Measurements from ENCODE around the gene SRF.

Gene SRF

DNA sequence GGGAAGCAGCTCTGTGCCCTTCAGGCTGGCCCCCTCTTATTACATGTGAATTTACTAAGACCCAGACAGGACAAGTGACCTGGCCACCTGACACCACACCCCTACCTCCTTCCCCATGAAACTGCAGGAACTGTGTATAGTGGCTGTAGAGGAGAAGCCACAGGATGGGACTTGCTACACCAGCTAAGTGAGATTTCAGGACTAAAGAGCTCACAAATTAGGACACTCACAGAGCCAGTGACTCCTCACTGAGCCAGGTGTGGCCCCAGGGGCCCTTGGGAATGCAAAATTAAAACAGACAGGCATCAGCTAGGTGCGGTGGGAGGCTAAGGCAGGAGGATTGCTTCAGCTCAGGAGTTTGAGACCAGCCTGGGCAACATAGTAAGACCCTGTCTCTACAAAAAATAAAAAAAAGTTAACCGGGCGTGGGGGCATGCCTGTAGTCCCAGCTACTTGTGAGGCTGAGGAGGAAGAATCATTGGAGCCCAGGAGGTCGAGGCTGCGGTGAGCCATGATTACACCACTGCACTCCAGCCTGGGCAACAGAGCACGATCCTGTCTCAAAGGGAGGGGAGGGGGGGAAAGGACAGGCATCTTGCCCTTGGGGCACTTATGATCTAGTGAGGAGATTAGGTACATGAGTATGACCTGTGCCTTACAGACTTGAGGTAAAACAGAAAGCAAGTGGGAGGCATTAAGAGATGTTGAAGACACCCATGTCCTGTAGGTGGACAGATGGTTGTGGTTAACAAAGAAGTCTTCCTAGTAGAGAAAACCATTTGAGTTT, 23.2 kb upstream of the SRF start:
- no peak for DNase-seq

DNA sequence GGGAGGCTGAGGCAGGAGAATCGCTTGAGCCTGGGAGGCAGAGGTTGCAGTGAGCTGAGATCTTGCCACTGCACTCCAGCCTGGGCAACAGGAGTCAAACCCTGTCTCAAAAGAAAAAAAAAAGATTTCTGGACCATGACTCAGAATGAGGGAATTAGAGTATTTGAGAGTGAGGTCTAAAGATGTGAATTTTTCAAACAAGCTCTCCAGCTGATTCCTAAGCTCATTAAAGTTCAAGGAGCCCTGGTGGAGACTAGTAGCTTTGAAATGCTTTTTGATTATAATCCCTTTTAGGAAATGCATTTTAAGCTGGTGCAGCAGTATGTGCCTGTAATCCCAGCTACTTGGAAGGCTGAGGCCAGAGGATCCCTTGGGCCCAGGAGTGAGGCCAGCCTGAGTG, 21.8 kb upstream of the SRF start:
- DNase-seq: no peak

DNA sequence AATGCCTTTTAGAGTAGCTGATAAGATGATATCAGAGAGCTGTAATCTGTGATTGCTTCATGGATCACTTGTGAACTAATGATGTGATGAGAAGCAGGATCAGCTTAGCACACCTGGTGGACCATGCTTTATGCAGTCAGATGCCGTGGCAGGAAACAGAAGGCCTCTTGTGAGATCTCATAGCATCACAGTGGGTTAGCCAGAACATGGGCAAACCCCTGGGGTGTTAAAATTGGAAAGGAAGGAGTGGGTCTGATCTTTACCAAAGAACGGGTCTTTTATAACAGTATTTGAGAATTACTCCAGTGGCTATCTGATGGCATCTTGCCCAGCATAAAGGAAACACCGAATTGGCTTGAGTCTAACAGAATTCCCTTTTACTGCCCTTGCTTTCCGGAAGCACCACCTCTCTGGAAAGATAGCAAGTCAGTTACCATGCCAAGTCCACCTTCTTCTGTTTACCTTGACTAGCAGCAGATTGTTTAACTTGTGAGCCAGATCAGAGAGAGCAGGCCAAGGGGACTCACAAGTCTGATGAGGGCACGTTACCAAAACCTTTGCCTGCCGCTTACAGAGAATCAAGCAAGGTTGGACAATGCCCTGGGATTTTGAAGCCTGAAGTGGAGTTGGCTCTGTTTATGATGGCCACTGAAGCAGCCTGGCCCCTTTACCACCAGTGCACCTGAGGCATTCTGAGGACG, 20.9 kb upstream of the SRF start:
- no peak for DNase-seq

DNA sequence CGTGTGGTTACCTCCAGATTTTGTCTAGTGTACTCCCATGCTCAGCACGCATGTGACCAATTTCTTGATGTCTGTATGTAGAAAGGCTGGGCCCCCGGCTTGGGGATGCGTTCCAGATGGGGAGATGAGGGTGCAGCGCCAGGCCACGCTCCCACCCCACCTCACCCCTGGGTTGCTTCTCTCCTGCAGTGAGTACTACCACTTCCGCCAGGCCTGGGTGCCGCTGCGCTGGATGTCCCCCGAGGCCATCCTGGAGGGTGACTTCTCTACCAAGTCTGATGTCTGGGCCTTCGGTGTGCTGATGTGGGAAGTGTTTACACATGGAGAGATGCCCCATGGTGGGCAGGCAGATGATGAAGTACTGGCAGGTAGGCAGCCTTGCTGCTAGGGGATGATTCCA, 11.5 kb upstream of the SRF start:
- DNase-seq: no peak

DNA sequence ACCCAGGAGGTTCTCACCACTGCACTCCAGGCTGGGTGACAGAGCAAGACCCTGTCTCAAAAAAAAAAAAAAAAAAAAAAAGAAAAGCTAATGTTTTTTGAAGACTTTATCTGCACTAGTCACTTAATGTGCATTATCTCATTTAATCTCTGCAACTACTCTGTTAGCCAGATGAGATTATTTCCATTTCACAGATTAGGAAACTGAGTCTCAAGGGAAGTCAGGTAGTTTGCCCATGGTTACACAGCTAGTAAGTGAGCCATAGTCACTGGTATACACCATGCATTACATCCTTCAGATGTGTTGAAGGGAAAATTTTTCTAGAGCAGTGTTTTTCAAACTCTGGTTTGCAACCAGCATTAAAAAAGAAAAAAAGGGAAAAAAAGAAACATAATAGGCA, 7.2 kb upstream of the SRF start:
- no peak for DNase-seq

DNA sequence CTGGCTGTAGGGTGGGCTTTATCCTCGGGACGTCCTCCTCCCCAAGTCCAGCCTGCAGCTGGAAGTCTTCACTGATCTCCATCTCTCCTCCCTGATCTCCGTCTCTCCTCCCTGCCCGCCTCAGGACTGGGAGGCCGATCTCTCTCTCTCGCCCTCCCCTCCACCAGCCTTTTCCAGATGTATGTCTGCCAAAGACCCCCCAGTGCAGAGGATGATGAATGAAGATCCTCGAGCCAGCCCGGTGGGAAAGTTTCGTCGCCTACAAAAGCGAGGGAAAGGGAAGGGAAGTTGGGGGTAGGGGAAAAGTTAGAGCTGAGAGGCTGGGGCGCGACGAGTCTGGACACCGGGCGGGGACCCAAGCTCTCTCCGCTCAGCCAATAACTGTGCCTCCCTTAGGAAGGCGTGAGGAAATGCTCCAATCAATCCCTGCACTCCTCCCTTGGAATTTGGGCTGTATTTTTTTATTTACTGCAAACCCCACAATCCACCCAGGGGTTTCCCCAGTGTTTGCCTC, 595 bp upstream of the SRF start:
- peak; percentile 81 to 97 for DNase-seq

DNA sequence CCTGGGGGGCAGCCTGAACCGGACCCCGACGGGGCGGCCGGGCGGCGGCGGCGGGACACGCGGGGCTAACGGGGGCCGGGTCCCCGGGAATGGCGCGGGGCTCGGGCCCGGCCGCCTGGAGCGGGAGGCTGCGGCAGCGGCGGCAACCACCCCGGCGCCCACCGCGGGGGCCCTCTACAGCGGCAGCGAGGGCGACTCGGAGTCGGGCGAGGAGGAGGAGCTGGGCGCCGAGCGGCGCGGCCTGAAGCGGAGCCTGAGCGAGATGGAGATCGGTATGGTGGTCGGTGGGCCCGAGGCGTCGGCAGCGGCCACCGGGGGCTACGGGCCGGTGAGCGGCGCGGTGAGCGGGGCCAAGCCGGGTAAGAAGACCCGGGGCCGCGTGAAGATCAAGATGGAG, 636 bp downstream of the SRF start:
- DNase-seq: no peak

DNA sequence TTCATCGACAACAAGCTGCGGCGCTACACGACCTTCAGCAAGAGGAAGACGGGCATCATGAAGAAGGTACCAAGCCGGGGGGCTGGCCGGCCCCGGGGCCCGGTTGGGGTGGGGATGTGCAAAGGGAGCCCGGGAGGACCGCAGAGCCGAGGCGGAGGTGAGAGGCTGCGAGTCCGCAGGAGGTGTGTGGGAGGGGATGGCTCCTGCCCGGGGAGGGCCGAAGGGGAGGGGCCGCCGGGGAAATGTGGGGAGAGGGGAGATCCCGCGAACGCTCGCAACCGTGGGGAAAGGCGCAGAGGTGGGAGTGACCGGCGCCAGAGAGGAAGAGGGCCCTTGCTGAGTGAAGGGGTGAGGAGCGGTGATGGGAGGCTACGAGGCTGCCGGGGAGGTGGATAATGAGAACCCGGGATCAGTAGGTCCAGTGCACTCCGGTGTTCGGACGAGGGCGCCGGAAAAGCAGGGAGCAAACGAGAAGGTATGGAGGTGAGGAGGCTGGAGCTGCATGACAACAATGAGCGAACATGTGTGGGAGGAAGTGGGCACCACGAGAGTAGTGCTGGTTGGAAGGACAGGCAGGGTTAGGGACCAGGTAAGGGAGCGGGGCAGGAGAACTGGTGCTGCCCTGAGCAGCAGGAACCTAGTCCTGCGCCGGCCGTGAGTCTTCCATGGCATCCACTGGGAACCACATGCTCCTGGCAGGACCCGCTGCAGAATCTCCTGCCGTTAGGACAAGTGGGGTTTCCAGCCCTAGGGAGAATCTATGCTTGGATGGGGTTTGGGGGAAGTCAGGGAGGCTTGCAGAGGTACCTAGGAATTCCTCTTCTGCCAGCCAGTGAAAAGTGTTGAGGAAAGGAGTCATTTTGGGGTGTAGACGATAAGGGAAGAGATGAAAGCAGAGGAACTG, 1.3 kb downstream of the SRF start:
- DNase-seq: peak in 1 of 2 experiments; percentile 15

DNA sequence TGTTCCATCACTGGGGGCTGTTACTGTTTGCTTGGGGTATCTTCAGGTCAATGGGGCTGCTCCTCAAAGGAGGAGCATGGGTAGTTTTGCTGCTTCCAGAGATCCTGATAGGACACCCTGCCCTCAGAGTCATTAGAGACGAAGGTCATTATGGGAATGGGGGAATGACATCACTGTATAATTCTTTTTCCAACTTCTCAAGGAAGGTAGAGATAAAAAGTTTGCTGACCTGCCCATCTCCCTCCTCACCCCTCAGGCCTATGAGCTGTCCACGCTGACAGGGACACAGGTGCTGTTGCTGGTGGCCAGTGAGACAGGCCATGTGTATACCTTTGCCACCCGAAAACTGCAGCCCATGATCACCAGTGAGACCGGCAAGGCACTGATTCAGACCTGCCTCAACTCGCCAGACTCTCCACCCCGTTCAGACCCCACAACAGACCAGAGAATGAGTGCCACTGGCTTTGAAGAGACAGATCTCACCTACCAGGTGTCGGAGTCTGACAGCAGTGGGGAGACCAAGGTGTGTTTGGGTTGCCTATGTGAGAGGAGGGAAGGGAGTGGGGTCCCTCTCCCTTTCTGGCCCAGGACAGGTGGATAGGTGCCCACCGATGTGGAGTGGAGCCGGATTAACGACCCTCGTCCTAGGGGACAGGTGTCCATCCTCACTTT, 2.7 kb downstream of the SRF start:
- DNase-seq: no peak

DNA sequence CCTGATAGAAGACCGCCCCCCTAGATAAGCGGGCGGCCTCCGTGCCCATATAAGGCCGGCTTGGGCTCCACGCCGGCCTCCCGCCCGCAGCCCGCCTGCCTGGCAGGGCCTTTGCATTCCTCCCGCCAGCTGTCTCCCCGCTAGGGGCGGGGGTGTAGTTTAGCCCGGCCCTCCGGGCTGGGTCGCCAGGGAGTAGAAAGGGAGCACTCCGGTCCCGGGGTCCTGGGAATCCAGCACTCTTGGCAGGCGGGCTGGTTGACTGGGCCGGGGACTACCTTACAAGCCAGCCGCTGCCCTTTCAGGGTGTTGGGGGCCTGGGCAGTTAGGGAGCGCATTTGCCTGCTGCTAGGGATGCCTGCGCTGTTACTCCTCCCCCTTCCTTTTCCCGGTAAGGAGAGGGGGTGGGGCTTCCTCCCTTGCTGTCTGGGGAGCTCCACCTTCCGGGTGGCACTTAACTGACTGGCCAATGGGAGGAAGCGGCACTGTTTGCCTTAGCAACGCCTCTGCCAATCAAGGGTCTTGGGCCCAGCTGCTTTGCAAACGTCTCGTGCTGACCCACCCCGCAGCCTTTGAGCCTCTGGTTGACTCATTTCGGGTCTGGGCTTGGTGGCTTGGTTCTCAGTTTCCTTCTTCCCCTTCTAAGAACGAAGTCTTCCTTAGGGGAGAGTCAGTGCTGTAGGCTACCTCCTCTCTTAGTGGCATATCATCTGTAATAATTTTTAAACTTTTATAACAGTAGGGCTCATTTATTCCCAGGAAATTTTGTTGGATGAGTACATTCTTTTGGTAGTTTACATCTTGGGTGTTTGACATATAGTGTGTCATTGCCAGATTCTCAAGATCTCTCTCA, 3.4 kb downstream of the SRF start:
- peak; percentile 94 to 98 for DNase-seq

DNA sequence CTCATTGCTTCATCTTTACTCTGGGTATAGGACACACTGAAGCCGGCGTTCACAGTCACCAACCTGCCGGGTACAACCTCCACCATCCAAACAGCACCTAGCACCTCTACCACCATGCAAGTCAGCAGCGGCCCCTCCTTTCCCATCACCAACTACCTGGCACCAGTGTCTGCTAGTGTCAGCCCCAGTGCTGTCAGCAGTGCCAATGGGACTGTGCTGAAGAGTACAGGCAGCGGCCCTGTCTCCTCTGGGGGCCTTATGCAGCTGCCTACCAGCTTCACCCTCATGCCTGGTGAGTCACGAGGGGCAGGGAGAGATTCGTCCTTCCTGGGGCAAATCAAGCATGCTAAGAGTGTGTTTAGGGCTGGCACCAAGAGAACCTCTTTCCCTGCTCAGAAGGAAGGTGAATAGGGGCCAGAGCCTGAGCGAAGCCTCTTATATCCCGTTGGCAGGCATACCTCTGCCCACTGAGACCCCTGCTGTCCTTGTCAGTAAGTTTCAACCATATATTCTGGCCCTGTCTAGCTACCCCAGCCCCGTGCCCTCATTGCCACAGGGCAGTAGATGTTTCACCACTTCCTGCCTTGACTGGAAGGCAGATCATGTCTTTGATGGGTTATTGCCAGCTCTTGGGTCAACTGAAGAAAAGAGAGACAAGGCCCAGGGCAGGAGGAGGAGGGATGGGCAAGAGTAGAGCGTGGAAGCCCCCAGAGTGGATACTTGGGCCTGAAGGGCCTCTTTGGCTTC, 4.8 kb downstream of the SRF start:
- no peak for DNase-seq

DNA sequence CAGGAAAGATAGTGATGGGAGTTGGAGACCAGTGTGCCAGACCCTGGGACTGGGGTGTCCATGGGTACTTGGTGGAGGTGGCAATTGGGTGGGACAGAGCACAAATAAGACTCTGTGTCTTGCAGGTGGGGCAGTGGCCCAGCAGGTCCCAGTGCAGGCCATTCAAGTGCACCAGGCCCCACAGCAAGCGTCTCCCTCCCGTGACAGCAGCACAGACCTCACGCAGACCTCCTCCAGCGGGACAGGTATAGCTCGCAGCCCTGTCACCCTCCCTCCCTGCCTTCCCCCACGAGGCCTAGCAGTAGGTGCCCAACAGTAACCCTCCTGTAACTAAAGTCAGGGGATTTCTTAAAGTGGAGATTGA, 5.3 kb downstream of the SRF start:
- no peak for DNase-seq

DNA sequence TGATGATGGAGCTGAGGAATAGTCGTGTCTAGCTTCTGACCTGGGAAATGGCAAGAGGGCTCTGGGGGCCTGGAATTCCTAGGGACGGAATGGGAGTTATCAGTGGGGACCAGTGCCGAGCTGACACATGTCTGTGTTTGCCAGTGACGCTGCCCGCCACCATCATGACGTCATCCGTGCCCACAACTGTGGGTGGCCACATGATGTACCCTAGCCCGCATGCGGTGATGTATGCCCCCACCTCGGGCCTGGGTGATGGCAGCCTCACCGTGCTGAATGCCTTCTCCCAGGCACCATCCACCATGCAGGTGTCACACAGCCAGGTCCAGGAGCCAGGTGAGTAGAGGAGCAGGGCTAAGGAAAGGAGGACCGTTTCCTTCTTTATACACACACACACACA, 7.1 kb downstream of the SRF start:
- DNase-seq: no peak

DNA sequence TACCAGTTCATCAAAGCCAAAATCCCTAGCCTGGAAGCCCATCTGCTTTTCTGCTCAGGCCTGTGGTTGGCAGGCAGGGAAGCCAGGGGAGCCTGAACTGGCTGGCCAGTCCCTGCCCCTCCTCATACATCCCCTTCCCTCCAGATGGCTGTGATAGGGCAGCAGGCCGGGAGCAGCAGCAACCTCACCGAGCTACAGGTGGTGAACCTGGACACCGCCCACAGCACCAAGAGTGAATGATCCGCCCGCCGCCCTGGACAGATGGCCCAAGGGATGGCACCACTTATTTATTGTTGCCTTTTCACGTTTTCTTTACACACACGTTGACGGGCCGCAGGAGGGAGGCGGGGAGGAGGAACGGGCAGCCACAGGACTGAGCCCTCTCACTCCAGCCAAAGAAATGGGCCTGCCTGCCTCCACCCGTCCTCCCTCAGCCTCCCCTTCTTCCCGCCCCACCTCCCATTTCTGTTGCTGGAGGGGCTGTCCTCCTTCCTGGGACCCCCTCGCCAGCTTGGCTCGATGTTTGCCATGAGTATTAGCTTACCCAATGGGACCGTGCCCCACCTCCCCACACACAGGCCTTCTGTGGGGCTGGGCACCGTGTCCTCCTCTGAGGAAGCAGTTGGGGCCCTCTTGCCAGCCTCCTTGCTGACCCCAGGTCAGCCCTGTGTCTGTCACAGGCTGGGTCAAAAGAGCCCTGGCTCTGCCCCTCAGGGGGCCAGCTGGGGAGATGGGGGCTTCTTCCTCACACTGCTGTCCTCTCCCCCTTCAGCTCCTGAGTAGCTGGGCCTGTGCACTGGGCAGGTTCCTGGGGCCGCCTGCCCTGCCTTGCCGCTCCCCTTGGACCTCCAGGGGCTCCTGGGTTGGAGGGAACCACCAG, 8.1 kb downstream of the SRF start:
- DNase-seq: no peak

DNA sequence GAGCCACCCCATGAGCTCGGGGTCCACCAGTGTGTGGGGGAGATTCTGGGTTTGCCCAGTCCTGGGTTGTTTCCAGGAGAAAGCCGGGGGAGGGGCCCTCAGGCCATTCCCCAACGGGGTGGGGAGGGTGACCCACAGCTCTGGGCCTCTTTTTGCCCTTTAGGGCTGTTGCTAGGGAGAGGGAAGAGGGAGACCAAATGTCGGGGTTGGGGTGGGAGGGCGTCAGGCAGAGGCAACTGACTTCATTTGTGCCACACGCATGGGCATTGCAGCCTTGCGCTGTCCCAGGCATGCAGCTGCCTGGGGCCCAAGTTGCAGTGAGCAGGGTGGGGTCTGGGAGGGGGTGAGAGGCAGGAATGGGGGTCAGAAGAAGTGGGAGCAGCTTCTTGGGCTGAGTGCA, 9.0 kb downstream of the SRF start:
- no peak for DNase-seq

DNA sequence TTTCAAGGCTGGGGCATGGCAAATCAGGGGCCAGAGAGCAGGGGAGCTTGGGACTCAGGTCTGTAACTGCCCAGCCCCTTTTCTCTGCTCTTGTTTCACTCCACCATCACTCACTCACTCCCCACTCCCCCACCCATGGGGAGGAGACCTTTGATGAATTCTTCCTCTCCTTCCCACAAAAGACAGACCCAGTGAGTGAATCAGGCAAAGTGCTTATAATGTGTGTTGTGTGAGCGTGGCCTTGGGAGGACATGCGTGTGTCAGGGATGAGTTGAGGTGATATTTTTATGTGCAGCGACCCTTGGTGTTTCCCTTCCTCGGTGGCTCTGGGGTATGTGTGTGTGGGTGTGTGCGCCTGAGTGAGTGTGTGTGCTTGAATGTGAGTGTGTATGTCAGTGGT, 9.9 kb downstream of the SRF start:
- no peak for DNase-seq

DNA sequence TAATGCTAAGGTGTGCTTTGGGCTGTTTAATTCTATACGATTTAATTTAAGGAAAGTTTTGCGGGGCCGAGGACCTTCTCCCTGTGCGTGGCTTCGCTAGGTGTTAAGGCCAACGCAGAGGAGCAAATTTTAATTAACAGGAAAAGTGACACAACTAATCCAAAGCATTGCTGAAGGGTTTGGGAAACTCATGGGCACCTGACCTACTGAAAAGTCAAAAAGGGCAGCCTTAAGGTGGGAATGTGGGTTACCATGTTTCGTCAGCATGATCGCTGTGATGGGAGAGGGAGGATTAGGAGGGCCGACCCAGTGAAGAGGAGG, 10.5 kb downstream of the SRF start:
- DNase-seq: no peak

DNA sequence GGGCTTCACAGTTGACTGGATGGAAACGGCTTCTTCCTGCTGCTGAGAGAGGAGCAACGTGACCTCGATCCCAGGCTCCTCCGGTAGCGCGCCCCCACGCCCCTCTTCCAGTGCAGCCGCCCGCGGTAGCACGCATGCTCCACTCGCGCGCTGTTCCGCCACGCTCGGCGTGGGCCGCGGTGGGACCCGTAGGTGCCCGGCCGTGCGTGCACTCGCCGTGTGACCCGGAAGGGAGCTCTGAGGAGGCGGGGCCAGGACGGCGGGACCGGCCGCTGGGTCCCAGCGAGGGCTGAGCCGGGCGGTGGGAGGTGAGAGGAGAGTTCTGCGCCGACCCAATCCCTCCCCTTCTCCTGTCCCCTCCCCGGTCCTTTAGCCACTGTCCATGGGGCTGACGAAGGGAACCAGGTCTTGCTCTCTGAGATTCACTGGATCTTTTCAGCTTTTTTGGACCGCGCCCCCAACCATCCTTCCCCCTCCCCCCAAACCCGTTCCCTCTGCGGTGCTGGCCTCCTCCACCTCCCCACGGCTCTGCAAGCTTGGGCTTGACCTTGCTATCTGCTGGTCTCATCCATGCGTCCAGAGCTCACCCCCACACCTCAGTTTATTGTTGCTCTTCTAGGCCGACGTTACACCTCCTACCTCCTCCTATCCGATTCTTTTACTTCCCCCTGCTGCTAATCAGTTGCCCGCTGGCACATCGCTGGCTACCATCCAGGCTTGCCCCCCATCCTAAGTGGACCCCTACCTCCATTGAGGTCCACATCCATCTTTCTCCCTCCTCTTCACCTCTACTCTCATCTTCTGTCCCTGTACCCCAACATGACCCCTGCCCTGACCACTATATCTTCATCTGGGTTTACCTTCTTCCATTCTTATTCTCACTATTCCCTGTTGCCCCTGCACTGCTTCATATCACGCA, 11.1 kb downstream of the SRF start, which contains the start of gene CUL9:
Gene CUL9 (plus strand): TSS at position 255 of the 919 bp plus-strand sequence. CDS start 2,115 bp downstream, outside the sequence.
- DNase-seq: peak; percentile 55 to 65

DNA sequence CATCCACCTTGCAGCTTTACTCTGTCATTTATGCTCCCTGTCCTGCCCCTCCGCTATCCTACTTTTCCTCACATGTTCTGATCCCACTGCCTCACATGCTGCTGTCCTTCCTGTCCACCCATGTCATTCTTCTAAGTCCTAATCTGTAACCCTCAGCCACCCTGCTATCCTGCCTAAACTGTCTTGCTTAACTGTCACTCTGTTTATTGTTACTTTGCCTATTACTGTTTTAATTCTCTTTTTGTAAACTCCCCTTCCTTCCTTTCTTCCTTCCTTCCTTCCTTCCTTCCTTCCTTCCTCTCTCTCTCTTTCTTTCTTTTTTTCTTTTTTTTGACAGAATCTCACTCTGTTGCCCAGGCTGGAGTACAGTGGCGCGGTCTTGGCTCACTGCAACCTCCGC, 12.4 kb downstream of the SRF start:
- no peak for DNase-seq

Measured in SW 1271 (cell line).